Body of pancreas (tissue), 4 donors: ENCODE measurements around the gene DRC7. TPM values are rescaled to one million over a fixed set of nuclear protein-coding genes. Genes with fewer than 3 reads are reported as not detected.

Experiments used
- ATAC-seq: fragments of 150-250 bp; one replicate; pipeline ENCODE4 v1.9.1; 2016
- DNase-seq, 4 donors: peaks; one replicate each; pipeline ENCODE4 v3.0.0-alpha.2; 2019
- H3K27ac ChIP-seq, 4 donors: fragments of 200-600 bp; sonication (generic); 1 replicate in 3 of 4; 2 replicates in 1 of 4; pipeline versions ENCODE4 v1.5.1 to v1.6.1; 2016 to 2019; ENCODE audit warnings: mild to moderate bottlenecking in 1 of 4, mixed read lengths in 1 of 4, moderate library complexity in 1 of 4
- H3K27me3 ChIP-seq, 2 donors: fragments of 200-600 bp; sonication (generic); one replicate each; pipeline ENCODE4 v1.6.0; 2016; ENCODE audit warnings: mild to moderate bottlenecking in 1 of 2
- H3K36me3 ChIP-seq, 2 donors: fragments of 200-600 bp; sonication (generic); replicated peaks in 1 of 2; 2 replicates each; pipeline ENCODE4 v1.5.1; 2016; ENCODE audit warnings: low read depth in 2 of 2; ENCODE audit not compliant: insufficient read depth in 1 of 2
- H3K4me1 ChIP-seq: fragments of 200-600 bp; sonication (generic); one replicate; pipeline ENCODE4 v1.6.0; 2016
- H3K4me3 ChIP-seq, 2 donors: fragments of 200-600 bp; sonication (generic); 1 replicate in 1 of 2; 2 replicates in 1 of 2; pipeline ENCODE4 v1.5.1; 2016 to 2019
- H3K9me3 ChIP-seq, 3 donors: fragments of 200-600 bp; sonication (generic); 1 replicate in 2 of 3; 2 replicates in 1 of 3; pipeline ENCODE4 v1.5.1; 2016
- POLR2A ChIP-seq, 3 donors: fragments of 450-650 bp; IDR thresholded peaks; one replicate each; pipeline ENCODE4 v1.6.1; 2016; ENCODE audit warnings: antibody characterized with exemption in 3 of 3, mild to moderate bottlenecking in 2 of 3
- WGBS, 2 donors: methylation state at CpG; one replicate each; pipeline ENCODE4 v1.1.5; 2017; 5-methylcytosine and 5-hydroxymethylcytosine counted together
- intact Hi-C: fragments of 100-400 bp; cut with DNase I; formaldehyde crosslinking; loops from one replicate; pipeline ENCODE4 v1.15.1; 2023
- total RNA-seq, 2 donors: library from RNA; depleted of rRNA; stranded (reverse); fragments of >200 nt; gene quantifications; one replicate each; pipeline ENCODE4 v1.1.0, GENCODE V29; 2016
- TF ChIP-seq, protein P1 (sequence below), 7 experiments: fragments of 450-650 bp in 4 of 7; fragments of 200-600 bp in 3 of 7; sonication (generic) in 3 of 7; IDR thresholded peaks; one replicate each; pipeline ENCODE4 v1.5.1; 2016 to 2019; ENCODE audit warnings: antibody characterized with exemption in 7 of 7

Gene DRC7
- total RNA-seq, 2 donors from 2014 or later = 1.3 TPM; not detected in 1

GRCh38 chr16:57672824-57673223, 21.8 kb upstream of the DRC7 start:
- TF ChIP-seq, protein P1, sequence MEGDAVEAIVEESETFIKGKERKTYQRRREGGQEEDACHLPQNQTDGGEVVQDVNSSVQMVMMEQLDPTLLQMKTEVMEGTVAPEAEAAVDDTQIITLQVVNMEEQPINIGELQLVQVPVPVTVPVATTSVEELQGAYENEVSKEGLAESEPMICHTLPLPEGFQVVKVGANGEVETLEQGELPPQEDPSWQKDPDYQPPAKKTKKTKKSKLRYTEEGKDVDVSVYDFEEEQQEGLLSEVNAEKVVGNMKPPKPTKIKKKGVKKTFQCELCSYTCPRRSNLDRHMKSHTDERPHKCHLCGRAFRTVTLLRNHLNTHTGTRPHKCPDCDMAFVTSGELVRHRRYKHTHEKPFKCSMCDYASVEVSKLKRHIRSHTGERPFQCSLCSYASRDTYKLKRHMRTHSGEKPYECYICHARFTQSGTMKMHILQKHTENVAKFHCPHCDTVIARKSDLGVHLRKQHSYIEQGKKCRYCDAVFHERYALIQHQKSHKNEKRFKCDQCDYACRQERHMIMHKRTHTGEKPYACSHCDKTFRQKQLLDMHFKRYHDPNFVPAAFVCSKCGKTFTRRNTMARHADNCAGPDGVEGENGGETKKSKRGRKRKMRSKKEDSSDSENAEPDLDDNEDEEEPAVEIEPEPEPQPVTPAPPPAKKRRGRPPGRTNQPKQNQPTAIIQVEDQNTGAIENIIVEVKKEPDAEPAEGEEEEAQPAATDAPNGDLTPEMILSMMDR (IDR thresholded peaks at IDR 0.05) = no peak
- TF ChIP-seq POLR2A (IDR thresholded peaks at IDR 0.05) = no peak
- Histone ChIP-seq H3K9me3 (no peaks in the 10 kb centered on the region), H3K27me3 (no peaks in the 10 kb centered on the region), H3K27ac (no peak overlapping the region), H3K4me3 (no peak overlapping the region), H3K4me1 (peaks cover 9% of the 10 kb centered on the region), H3K36me3 (no peaks in the 10 kb centered on the region)
- DNase-seq (no peak), ATAC-seq (no peak)
- 88 to 90% methylated on average over 2 of the region's 2 CpGs for WGBS, 2 donors
- intact Hi-C loops = no loop called here

GRCh38 chr16:57675741-57676551, 18.7 kb upstream of the DRC7 start:
- TF ChIP-seq POLR2A (IDR thresholded peaks at IDR 0.05) = no peak
- TF ChIP-seq, protein P1 (IDR thresholded peaks at IDR 0.05) = no peak
- DNase-seq (peak in 1 of 4 donors; percentile 5), ATAC-seq (no peak)
- Histone ChIP-seq H3K27me3 (no peaks in the 10 kb centered on the region), H3K9me3 (no peaks in the 10 kb centered on the region), H3K36me3 (no peaks in the 10 kb centered on the region), H3K4me3 (no peak overlapping the region), H3K4me1 (peaks cover 15% of the 10 kb centered on the region), H3K27ac (no peak overlapping the region)
- intact Hi-C loops = no loop called here
- 75 to 83% methylated on average over 12 of the region's 12 CpGs for WGBS, 2 donors

DNA sequence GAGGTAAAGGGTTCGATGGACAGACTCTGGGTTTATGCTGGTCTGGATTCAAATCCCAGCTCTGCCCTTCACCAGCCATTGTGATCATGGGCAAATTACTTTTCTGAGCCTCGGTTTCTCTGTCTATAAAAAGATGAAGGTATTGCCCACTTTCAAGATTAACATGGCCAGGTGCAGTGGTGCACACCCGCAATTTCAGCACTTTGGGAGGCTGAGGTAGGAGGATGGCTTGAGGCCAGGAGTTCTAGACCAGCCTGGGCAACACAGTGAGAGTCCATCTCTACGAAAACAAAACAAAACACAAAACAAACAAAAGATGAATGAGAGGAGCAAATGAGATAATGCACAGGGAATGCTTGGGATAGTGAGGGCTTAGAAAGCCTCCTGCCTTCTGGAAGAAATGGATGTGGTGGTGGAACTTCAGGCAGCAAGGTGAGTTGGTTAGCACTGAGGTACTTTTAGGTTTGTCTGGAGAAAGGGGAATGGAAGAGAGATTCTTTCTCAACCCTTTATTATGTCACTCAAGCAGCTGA, 18.0 kb upstream of the DRC7 start:
- TF ChIP-seq, protein P1 (IDR thresholded peaks at IDR 0.05) = no peak
- TF ChIP-seq POLR2A (IDR thresholded peaks at IDR 0.05) = no peak
- intact Hi-C loops = no loop called here
- 77 to 78% methylated on average over 4 of the region's 4 CpGs for WGBS, 2 donors
- DNase-seq = peak in 1 of 4 donors; percentile 5
- Histone ChIP-seq H3K27me3 (no peaks in the 10 kb centered on the region), H3K9me3 (no peaks in the 10 kb centered on the region), H3K36me3 (no peaks in the 10 kb centered on the region), H3K4me1 (peaks cover 15% of the 10 kb centered on the region), H3K4me3 (no peak overlapping the region), H3K27ac (no peak overlapping the region)
- ATAC-seq = no peak

DNA sequence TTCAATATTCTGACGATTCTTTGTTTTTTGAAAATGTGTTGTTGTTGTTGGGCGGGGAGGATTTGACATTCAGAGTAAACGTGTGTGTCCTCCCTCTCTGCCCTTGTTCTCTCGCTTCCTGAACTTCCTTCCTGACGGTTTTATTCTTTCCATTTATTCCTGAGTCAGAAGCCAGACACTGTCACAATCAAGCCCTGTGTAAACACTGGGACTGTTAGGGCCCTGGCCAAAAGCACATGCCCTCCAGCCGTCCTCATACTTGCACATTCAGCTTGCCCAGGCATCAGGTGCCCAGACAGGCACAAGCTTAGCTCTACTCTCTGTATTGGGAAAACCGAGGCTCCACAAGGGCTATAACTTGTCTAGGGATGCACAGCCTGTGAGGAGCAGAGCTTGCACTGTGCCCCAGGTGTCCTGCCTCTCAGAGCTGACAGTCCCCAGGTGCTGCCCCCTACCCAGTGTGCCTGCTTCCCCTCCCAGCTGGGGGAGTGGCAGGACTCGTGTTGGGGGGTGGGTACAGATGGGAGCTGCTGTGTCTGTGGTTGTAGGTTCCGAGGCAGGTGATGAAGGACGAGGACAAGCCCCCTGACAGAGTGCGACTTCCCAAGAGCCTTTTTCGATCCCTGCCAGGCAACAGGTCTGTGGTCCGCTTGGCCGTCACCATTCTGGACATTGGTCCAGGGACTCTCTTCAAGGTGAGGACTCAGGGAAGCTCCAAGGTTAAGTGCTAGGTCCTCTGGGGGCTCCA, 16.8 kb upstream of the DRC7 start:
- H3K4me1 ChIP-seq = peaks cover 20% of the 10 kb centered on the region
- peak; percentile 76 to 89 (median 86) for DNase-seq
- H3K36me3 ChIP-seq = no peaks in the 10 kb centered on the region
- no peaks in the 10 kb centered on the region for H3K9me3 ChIP-seq
- peak overlapping the region in 3 of 4 donors; percentile 31 to 55 (median 43) for H3K27ac ChIP-seq
- intact Hi-C loops = no loop called here
- ATAC-seq = peak; percentile 96
- WGBS, 2 donors = 14 to 42% methylated on average over 9 to 14 of the region's 14 CpGs
- TF ChIP-seq, protein P1 (IDR thresholded peaks at IDR 0.05) = peak in 1 of 7 experiments; percentile 13
- TF ChIP-seq POLR2A (IDR thresholded peaks at IDR 0.05) = no peak
- no peak overlapping the region for H3K4me3 ChIP-seq
- no peaks in the 10 kb centered on the region for H3K27me3 ChIP-seq
